Hepatocyte (in vitro differentiated cells): ENCODE data around the gene CXCR5.

Experiments used
- CTCF ChIP-seq: fragments of 200-600 bp; sonication (generic); IDR thresholded peaks from 2 replicates; pipeline ENCODE4 v1.5.1; 2016; ENCODE audit warnings: antibody characterized with exemption, mild to moderate bottlenecking; ENCODE audit not compliant: poor library complexity
- EZH2 ChIP-seq: fragments of 200-600 bp; sonication (generic); IDR thresholded peaks from 2 replicates; pipeline ENCODE4 v1.6.1; 2016; ENCODE audit warnings: antibody characterized with exemption, mild to moderate bottlenecking, borderline replicate concordance

- TF ChIP-seq CTCF, result no peak
- no peak for TF ChIP-seq EZH2
These were observed 41.2 kb downstream of the CXCR5 start for GRCh38 chr11:118924591-118925585.
